ENCODE results near the gene HEPHL1.

HEPHL1 gene

DNA sequence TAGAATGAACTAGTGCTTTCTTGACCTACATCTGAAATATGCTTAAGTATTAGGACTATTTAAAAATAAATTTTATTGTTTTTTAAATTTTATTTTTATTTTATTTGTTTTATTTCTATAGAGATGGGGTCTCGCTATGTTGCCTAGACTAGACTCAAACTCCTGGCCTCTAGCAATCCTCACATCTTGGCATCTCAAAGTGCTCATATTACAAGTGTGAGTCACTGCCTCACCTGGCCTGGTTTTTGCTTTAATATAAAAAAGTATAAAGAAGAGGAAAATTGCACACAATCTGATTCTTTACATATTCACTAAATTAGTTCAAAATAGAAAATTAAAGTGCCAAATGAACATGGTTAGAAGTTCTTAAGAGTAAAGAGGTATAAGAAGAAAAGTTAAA, 37.5 kb downstream of the HEPHL1 start:
- H3K79me2 ChIP-seq (ENCODE audit: insufficient read depth, low read length): no peaks in the 10 kb centered on the region
- no peaks in the 10 kb centered on the region for H3K27me3 ChIP-seq (ENCODE audit: low read length)
- H3K4me3 ChIP-seq (ENCODE audit: insufficient read depth, low read length, poor library complexity, severe bottlenecking): no peak overlapping the region
- H3K36me3 ChIP-seq (ENCODE audit: low read length): no peaks in the 10 kb centered on the region
- no peaks in the 10 kb centered on the region for H3K9me3 ChIP-seq (ENCODE audit: insufficient read depth, low read length)
- no peak for TF ChIP-seq EZH2phosphoT487 (conservative IDR thresholded peaks at IDR 0.05; ENCODE audit: low read length)
- TF ChIP-seq CTCF (IDR thresholded peaks at IDR 0.05; ENCODE audit: insufficient read depth, low read length, poor library complexity, severe bottlenecking): no peak
- H3K4me2 ChIP-seq (ENCODE audit: low read depth, low read length, poor library complexity, severe bottlenecking): no peak overlapping the region
- no peaks in the 10 kb centered on the region for H3F3A ChIP-seq (ENCODE audit: insufficient read depth)
- no peaks in the 10 kb centered on the region for H4K20me1 ChIP-seq (ENCODE audit: low read depth, low read length)
- H3K27ac ChIP-seq (ENCODE audit: low read depth, low read length): no peak overlapping the region
- no peaks in the 10 kb centered on the region for H3K9me2 ChIP-seq (replicated peaks; ENCODE audit: insufficient read depth, low read length)
- no peak overlapping the region for H2AFZ ChIP-seq (ENCODE audit: low read depth, low read length, severe bottlenecking)
- no peak overlapping the region for H3K9ac ChIP-seq (ENCODE audit: low read length)

- Histone ChIP-seq H3K79me2 (ENCODE audit: insufficient read depth, low read length) (no peaks in the 10 kb centered on the region), H3K4me3 (ENCODE audit: insufficient read depth, low read length, poor library complexity, severe bottlenecking) (no peak overlapping the region), H3K36me3 (ENCODE audit: low read length) (no peaks in the 10 kb centered on the region), H3K9me2 (replicated peaks; ENCODE audit: insufficient read depth, low read length) (no peaks in the 10 kb centered on the region), H4K20me1 (ENCODE audit: low read depth, low read length) (no peaks in the 10 kb centered on the region), H3F3A (ENCODE audit: insufficient read depth) (no peaks in the 10 kb centered on the region), H3K9ac (ENCODE audit: low read length) (no peak overlapping the region), H3K27me3 (ENCODE audit: low read length) (no peaks in the 10 kb centered on the region), H3K9me3 (ENCODE audit: insufficient read depth, low read length) (no peaks in the 10 kb centered on the region), H3K27ac (ENCODE audit: low read depth, low read length) (no peak overlapping the region), H3K4me2 (ENCODE audit: low read depth, low read length, poor library complexity, severe bottlenecking) (no peak overlapping the region), H2AFZ (ENCODE audit: low read depth, low read length, severe bottlenecking) (no peak overlapping the region)
- no peak for TF ChIP-seq EZH2phosphoT487 (conservative IDR thresholded peaks at IDR 0.05; ENCODE audit: low read length)
- no peak for TF ChIP-seq CTCF (IDR thresholded peaks at IDR 0.05; ENCODE audit: insufficient read depth, low read length, poor library complexity, severe bottlenecking)
These were observed 37.9 kb downstream of the HEPHL1 start for GRCh38 chr11:94059065-94059464.

- no peaks in the 10 kb centered on the region for H3K9me3 ChIP-seq (ENCODE audit: insufficient read depth, low read length)
- no peaks in the 10 kb centered on the region for H4K20me1 ChIP-seq (ENCODE audit: low read depth, low read length)
- H3K36me3 ChIP-seq (ENCODE audit: low read length): no peaks in the 10 kb centered on the region
- no peak overlapping the region for H3K4me3 ChIP-seq (ENCODE audit: insufficient read depth, low read length, poor library complexity, severe bottlenecking)
- no peak overlapping the region for H3K9ac ChIP-seq (ENCODE audit: low read length)
- no peaks in the 10 kb centered on the region for H3F3A ChIP-seq (ENCODE audit: insufficient read depth)
- H3K79me2 ChIP-seq (ENCODE audit: insufficient read depth, low read length): no peaks in the 10 kb centered on the region
- no peak overlapping the region for H2AFZ ChIP-seq (ENCODE audit: low read depth, low read length, severe bottlenecking)
- no peak for TF ChIP-seq CTCF (IDR thresholded peaks at IDR 0.05; ENCODE audit: insufficient read depth, low read length, poor library complexity, severe bottlenecking)
- TF ChIP-seq EZH2phosphoT487 (conservative IDR thresholded peaks at IDR 0.05; ENCODE audit: low read length): no peak
- H3K4me2 ChIP-seq (ENCODE audit: low read depth, low read length, poor library complexity, severe bottlenecking): no peak overlapping the region
- H3K27me3 ChIP-seq (ENCODE audit: low read length): no peaks in the 10 kb centered on the region
- H3K9me2 ChIP-seq (replicated peaks; ENCODE audit: insufficient read depth, low read length): no peaks in the 10 kb centered on the region
- H3K27ac ChIP-seq (ENCODE audit: low read depth, low read length): no peak overlapping the region
These were observed 39.2 kb downstream of the HEPHL1 start for GRCh38 chr11:94060401-94060800.

DNA sequence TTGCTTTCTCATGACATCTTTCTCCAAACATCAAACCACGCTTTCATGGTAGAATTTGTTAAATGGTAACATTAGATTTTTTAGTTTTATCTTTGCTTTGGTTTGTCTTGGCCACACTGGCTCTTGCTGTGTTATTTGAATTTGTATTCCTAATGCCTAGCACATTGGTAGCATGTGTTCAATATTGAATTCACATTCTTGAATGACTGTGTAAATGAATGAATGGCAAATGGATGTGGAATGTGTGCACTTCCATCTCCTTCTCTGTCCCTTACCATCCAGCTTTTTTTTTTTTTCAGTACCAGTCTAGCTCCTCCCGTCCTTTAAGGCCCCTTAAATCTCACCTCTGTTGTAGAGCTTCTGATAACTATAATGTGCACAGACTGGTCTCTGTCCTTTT, 41.2 kb downstream of the HEPHL1 start:
- H3K79me2 ChIP-seq (ENCODE audit: insufficient read depth, low read length): no peaks in the 10 kb centered on the region
- H2AFZ ChIP-seq (ENCODE audit: low read depth, low read length, severe bottlenecking): no peak overlapping the region
- no peaks in the 10 kb centered on the region for H3K9me3 ChIP-seq (ENCODE audit: insufficient read depth, low read length)
- H4K20me1 ChIP-seq (ENCODE audit: low read depth, low read length): no peaks in the 10 kb centered on the region
- H3F3A ChIP-seq (ENCODE audit: insufficient read depth): no peaks in the 10 kb centered on the region
- H3K27me3 ChIP-seq (ENCODE audit: low read length): no peaks in the 10 kb centered on the region
- H3K9ac ChIP-seq (ENCODE audit: low read length): no peak overlapping the region
- no peaks in the 10 kb centered on the region for H3K36me3 ChIP-seq (ENCODE audit: low read length)
- no peaks in the 10 kb centered on the region for H3K9me2 ChIP-seq (replicated peaks; ENCODE audit: insufficient read depth, low read length)
- H3K4me2 ChIP-seq (ENCODE audit: low read depth, low read length, poor library complexity, severe bottlenecking): no peak overlapping the region
- TF ChIP-seq CTCF (IDR thresholded peaks at IDR 0.05; ENCODE audit: insufficient read depth, low read length, poor library complexity, severe bottlenecking) (no peak), EZH2phosphoT487 (conservative IDR thresholded peaks at IDR 0.05; ENCODE audit: low read length) (no peak)
- no peak overlapping the region for H3K4me3 ChIP-seq (ENCODE audit: insufficient read depth, low read length, poor library complexity, severe bottlenecking)
- H3K27ac ChIP-seq (ENCODE audit: low read depth, low read length): no peak overlapping the region

All from SU-DHL-6 (cell line).